HepG2 (cell line): ENCODE data around the gene SIGLEC9. TPM values are rescaled to one million over a fixed set of nuclear protein-coding genes. Genes with fewer than 3 reads are reported as not detected.

Experiments used
- ATAC-seq: fragments of 200-7000 bp; cut with Tn5 transposase; 3 replicates; pipeline ENCODE4 v1.9.1; 2020; ENCODE audit warnings: mild to moderate bottlenecking, moderate library complexity
- BruUV-seq: library from RNA; stranded (reverse); fragments of 400-500 nt; replicated peaks from 2 replicates; lab custom pipeline; 2021; lab: Mats Ljungman, UMichigan
- CTCF ChIA-PET: fragments of 300-600 bp; formaldehyde crosslinking; extraction: SDS; loops from one replicate; lab custom pipeline; 2021; ENCODE audit warnings: low total read pairs, inconsistent platforms, low intra/inter-chr PET ratio; lab: Yijun Ruan, JAX
- POLR2A ChIA-PET: fragments of 350-600 bp; sonication (Branson Sonifier 250); formaldehyde crosslinking; loops from one replicate; lab custom pipeline; 2020; ENCODE audit warnings: antibody characterized with exemption, inconsistent platforms; lab: Yijun Ruan, JAX
- DNase-seq: peaks from one replicate; pipeline ENCODE4 v3.0.0-alpha.2; 2015; ENCODE audit warnings: low spot score
- FAIRE-seq: peaks from 3 replicates; lab custom pipeline; 2011; peaks lifted over from hg19 to GRCh38; lab: Jason Lieb, UNC
- H2AFZ ChIP-seq: one replicate; pipeline ENCODE4 v1.6.1; 2011; ENCODE audit warnings: low read length, inconsistent platforms
- H3K27ac ChIP-seq: fragments of 300-600 bp; 3 replicates; pipeline ENCODE4 v1.8.0; 2011; ENCODE audit warnings: mixed run types, mild to moderate bottlenecking, mixed read lengths, low read length, inconsistent platforms; ENCODE audit not compliant: insufficient read depth; ENCODE audit errors: extremely low read length
- H3K27me3 ChIP-seq, 2 experiments: fragments of 200-600 bp in 1 of 2; 2 replicates in 1 of 2; 3 replicates in 1 of 2; pipeline versions ENCODE4 v1.6.0 to v1.8.0; 2011; ENCODE audit warnings: low read length in 2 of 2, mild to moderate bottlenecking in 2 of 2, moderate library complexity in 2 of 2, inconsistent platforms in 1 of 2; ENCODE audit not compliant: insufficient read depth in 2 of 2, control insufficient read depth in 1 of 2
- H3K36me3 ChIP-seq, 2 experiments: fragments of 200-600 bp in 1 of 2; replicated peaks in 1 of 2; 2 replicates in 1 of 2; 3 replicates in 1 of 2; pipeline versions ENCODE4 v1.5.1 to v1.8.0; 2011; ENCODE audit warnings: low read length in 2 of 2, inconsistent platforms in 1 of 2; ENCODE audit not compliant: insufficient read depth in 2 of 2, control insufficient read depth in 1 of 2
- H3K4me1 ChIP-seq: 2 replicates; pipeline ENCODE4 v1.5.1; 2012; ENCODE audit warnings: low read length, inconsistent platforms; ENCODE audit not compliant: insufficient read depth
- H3K4me2 ChIP-seq: 2 replicates; pipeline ENCODE4 v1.6.0; 2011; ENCODE audit warnings: low read depth, low read length, inconsistent platforms
- H3K4me3 ChIP-seq, 3 experiments: fragments of 200-600 bp in 1 of 3; sonication (generic), shearing (Covaris generic) in 1 of 3; replicated peaks in 1 of 3; 2 replicates each; pipeline ENCODE4 v1.5.1; 2011 to 2016; ENCODE audit warnings: low read length in 3 of 3, inconsistent platforms in 2 of 3, low read depth in 2 of 3, mild to moderate bottlenecking in 2 of 3, control low read depth in 1 of 3, mixed read lengths in 1 of 3; ENCODE audit not compliant: insufficient read depth in 1 of 3
- H3K79me2 ChIP-seq: one replicate; pipeline ENCODE4 v1.6.1; 2011; ENCODE audit warnings: low read length, inconsistent platforms; ENCODE audit not compliant: insufficient read depth
- H3K9ac ChIP-seq: 2 replicates; pipeline ENCODE4 v1.6.0; 2011; ENCODE audit warnings: mild to moderate bottlenecking, low read depth, low read length, inconsistent platforms; ENCODE audit not compliant: insufficient read depth
- H3K9me3 ChIP-seq: 2 replicates; pipeline ENCODE4 v1.5.1; 2012; ENCODE audit warnings: mild to moderate bottlenecking, low read length
- H4K20me1 ChIP-seq: 2 replicates; pipeline ENCODE4 v1.6.0; 2011; ENCODE audit warnings: inconsistent platforms, mild to moderate bottlenecking, low read length, moderate library complexity; ENCODE audit not compliant: insufficient read depth
- FOSL2 ChIP-seq: sonication (generic); formaldehyde crosslinking; IDR thresholded peaks from 2 replicates; pipeline ENCODE4 v1.4.0; 2020; ENCODE audit warnings: missing genetic modification reagents
- KDM5A ChIP-seq: fragments of 200-600 bp; sonication (generic); IDR thresholded peaks from 2 replicates; pipeline ENCODE4 v1.7.0; 2018; ENCODE audit warnings: antibody characterized with exemption, mild to moderate bottlenecking, low read length, borderline replicate concordance
- PRPF4 ChIP-seq: fragments of 200-400 bp; formaldehyde crosslinking; IDR thresholded peaks from 2 replicates; pipeline ENCODE4 v1.6.1; 2016; ENCODE audit warnings: low read length, low read depth; ENCODE audit not compliant: poor library complexity, severe bottlenecking
- PTBP1 ChIP-seq: fragments of 200-400 bp; formaldehyde crosslinking; IDR thresholded peaks from 2 replicates; pipeline ENCODE4 v1.6.1; 2018; ENCODE audit warnings: low read length, low read depth; ENCODE audit not compliant: poor library complexity, severe bottlenecking
- SP4 ChIP-seq: sonication (generic); formaldehyde crosslinking; IDR thresholded peaks from 2 replicates; pipeline ENCODE4 v1.8.1; 2023; ENCODE audit warnings: mild to moderate bottlenecking, missing genetic modification reagents
- TCF12 ChIP-seq, 2 experiments: fragments of 450-650 bp in 1 of 2; sonication (generic) in 1 of 2; formaldehyde crosslinking in 1 of 2; IDR thresholded peaks; 2 replicates each; pipeline versions ENCODE4 v1.6.1 to v1.8.0; 2017 to 2022; ENCODE audit warnings: antibody characterized with exemption in 1 of 2, mild to moderate bottlenecking in 1 of 2, missing genetic modification reagents in 1 of 2, moderate library complexity in 1 of 2
- ZKSCAN5 ChIP-seq: sonication (generic); formaldehyde crosslinking; IDR thresholded peaks from 2 replicates; pipeline ENCODE4 v1.5.1; 2020; ENCODE audit warnings: mild to moderate bottlenecking, missing genetic modification reagents
- ZSCAN25 ChIP-seq: sonication (generic); formaldehyde crosslinking; IDR thresholded peaks from 2 replicates; pipeline ENCODE4 v1.8.0; 2022; ENCODE audit warnings: mild to moderate bottlenecking, missing genetic modification reagents
- WGBS: methylation state at CpG from one replicate; pipeline ENCODE4 v1.1.6; 2017; ENCODE audit warnings: low lambda C conversion rate; 5-methylcytosine and 5-hydroxymethylcytosine counted together
- in situ Hi-C: cut with HindIII; loops from 2 replicates; pipeline ENCODE4 v1.10.0; 2017; ENCODE audit warnings: low pct_unique_long_range_greater_than_20kb; ENCODE audit not compliant: extremely low pct_ligation_motif_present
- intact Hi-C: fragments of 100-400 bp; cut with micrococcal nuclease; formaldehyde crosslinking; loops from one replicate; pipeline ENCODE4 v1.10.0; 2022; ENCODE audit not compliant: unreplicated experiment
- polyA plus RNA-seq, 8 experiments: library from polyadenylated mRNA; depleted of rRNA in 3 of 8; stranded (reverse) in 7 of 8; unstranded in 1 of 8; fragments of >200 nt; fragmentation: Illumina TruSeq in 4 of 8; extraction: Trizol in 4 of 8; gene quantifications; 2 replicates each; pipeline versions ENCODE4 v1.2.1 to v1.2.3, GENCODE V29; 2011 to 2016; ENCODE audit warnings: low read depth in 4 of 8, missing spikeins in 1 of 8, mixed read lengths in 1 of 8; ENCODE audit not compliant: insufficient read depth in 1 of 8
- total RNA-seq, 5 experiments: library from RNA; depleted of rRNA; stranded (reverse); fragments of >200 nt; fragmentation: Illumina TruSeq; extraction: Trizol; gene quantifications; 2 replicates each; pipeline ENCODE4 v1.2.3, GENCODE V29; 2016; ENCODE audit warnings: low read depth in 1 of 5
- TF ChIP-seq, protein P1 (sequence below): sonication (generic); formaldehyde crosslinking; IDR thresholded peaks from 2 replicates; pipeline ENCODE4 v1.4.0; 2020; ENCODE audit warnings: mild to moderate bottlenecking, missing genetic modification reagents

The SIGLEC9 gene
- total and polyA plus RNA-seq, 2 of the 13 experiments (the other 11 are each of a cell fraction or from before 2014, with no cell fraction given): not detected

DNA sequence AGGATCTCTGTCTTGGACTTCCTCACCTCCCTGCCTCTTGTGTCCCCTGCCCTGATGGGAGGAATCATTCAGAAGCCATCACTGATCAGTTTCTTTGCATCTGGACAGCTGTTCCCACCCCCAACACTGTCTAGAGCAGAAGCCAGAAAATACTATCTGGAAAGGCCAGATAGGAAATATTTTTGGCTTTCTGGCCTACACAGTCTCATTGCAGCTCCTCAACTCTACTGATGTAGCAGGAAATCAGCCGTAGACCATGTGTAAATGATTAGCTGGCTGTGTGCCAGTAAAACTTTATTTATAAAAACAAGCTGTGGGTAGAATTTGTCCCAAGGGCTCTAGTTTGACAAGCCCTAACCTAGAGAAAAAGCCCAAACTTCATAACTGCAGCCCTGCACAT is 23.0 kb downstream of the SIGLEC9 start (continued):
- TF ChIP-seq, protein P1, sequence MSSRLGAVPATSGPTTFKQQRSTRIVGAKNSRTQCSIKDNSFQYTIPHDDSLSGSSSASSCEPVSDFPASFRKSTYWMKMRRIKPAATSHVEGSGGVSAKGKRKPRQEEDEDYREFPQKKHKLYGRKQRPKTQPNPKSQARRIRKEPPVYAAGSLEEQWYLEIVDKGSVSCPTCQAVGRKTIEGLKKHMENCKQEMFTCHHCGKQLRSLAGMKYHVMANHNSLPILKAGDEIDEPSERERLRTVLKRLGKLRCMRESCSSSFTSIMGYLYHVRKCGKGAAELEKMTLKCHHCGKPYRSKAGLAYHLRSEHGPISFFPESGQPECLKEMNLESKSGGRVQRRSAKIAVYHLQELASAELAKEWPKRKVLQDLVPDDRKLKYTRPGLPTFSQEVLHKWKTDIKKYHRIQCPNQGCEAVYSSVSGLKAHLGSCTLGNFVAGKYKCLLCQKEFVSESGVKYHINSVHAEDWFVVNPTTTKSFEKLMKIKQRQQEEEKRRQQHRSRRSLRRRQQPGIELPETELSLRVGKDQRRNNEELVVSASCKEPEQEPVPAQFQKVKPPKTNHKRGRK: no peak
- TF ChIP-seq PRPF4 (no peak), ZKSCAN5 (CRISPR knock-in tag) (no peak), ZSCAN25 (CRISPR knock-in tag) (no peak), FOSL2 (CRISPR knock-in tag) (no peak), TCF12 (IDR thresholded peaks at IDR 0.05) (no peak), TCF12 (CRISPR knock-in tag; IDR thresholded peaks at IDR 0.05) (no peak)

DNA sequence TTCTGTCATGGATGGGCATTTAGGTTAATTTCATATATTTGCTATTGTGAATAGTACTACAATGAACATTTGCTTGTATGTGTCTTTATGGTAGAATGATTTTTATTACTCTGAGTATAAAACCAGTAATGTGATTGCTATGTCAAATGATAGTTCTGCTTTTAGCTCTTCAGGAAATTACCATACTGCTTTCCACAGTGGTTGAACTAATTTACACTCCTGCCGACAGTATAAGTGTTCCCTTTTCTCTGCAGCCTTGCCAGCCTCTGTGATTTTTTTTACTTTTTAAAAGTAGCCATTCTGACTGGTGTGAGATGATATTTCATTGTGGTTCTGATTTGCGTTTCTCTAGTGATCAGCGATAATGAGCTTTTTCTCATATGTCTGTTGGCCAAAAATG is 23.9 kb downstream of the SIGLEC9 start:
- H3K9me3 ChIP-seq: no peaks in the 10 kb centered on the region
- BruUV-seq: no TSS peak
- WGBS: 2% methylated on average over 3 of the region's 3 CpGs
- no peak for ATAC-seq
- H3K79me2 ChIP-seq: no peaks in the 10 kb centered on the region
- H3K4me3 ChIP-seq: no peak overlapping the region
- H3K4me1 ChIP-seq: no peaks in the 10 kb centered on the region
- FAIRE-seq: no peak
- in situ Hi-C loops (no loop called here), intact Hi-C loops (no loop called here)
- POLR2A ChIA-PET: no interaction called here
- CTCF ChIA-PET: no interaction called here
- DNase-seq: no peak
- TF ChIP-seq PTBP1: no peak
- no peak for TF ChIP-seq KDM5A
- no peak for TF ChIP-seq SP4
- peaks cover 0 to 21% of the 10 kb centered on the region in 2 experiments; a peak in 4 of 5 replicates for H3K27me3 ChIP-seq
- H3K36me3 ChIP-seq: no peaks in the 10 kb centered on the region
- H4K20me1 ChIP-seq: no peaks in the 10 kb centered on the region
- H3K9ac ChIP-seq: no peak overlapping the region
- H3K4me2 ChIP-seq: no peak overlapping the region
- no peak overlapping the region for H2AFZ ChIP-seq
- H3K27ac ChIP-seq: no peak overlapping the region
